ENCODE data around the gene SLC12A7. TPM values are rescaled to one million over a fixed set of nuclear protein-coding genes. Genes with fewer than 3 reads are reported as not detected.

SLC12A7 gene
- total RNA-seq, 1 experiment from 2014 or later: 28.1 TPM

- TF ChIP-seq, protein P1, sequence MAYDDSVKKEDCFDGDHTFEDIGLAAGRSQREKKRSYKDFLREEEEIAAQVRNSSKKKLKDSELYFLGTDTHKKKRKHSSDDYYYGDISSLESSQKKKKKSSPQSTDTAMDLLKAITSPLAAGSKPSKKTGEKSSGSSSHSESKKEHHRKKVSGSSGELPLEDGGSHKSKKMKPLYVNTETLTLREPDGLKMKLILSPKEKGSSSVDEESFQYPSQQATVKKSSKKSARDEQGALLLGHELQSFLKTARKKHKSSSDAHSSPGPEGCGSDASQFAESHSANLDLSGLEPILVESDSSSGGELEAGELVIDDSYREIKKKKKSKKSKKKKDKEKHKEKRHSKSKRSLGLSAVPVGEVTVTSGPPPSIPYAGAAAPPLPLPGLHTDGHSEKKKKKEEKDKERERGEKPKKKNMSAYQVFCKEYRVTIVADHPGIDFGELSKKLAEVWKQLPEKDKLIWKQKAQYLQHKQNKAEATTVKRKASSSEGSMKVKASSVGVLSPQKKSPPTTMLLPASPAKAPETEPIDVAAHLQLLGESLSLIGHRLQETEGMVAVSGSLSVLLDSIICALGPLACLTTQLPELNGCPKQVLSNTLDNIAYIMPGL (CRISPR knock-in tag; IDR thresholded peaks at IDR 0.05): no peak
Measured at GRCh38 chr5:1121891-1122290, 10.0 kb upstream of the SLC12A7 start (continued).

DNA sequence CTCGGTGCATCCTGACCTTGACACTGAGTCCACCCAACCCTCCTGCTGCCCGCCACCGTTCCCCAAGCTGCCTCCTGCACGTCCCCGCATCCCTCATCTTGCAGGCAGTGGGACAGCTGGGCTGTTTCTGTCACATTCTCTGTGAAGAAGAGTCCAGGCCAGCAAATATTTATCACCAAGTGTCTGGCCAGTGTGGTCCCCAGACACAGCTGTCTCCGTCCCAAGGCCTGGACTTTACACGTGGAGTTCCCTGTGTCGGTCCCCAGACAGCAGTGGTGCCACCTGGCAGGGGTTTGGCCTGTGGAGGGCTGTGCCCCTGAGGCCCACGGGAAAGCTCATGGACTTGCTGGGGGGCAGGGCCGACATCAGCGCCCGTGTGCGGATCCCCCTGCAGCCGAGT, 9.2 kb upstream of the SLC12A7 start:
- H3K27me3 Mint-ChIP-seq (ENCODE audit: low read depth): no peaks in the 10 kb centered on the region
- no peak for TF ChIP-seq ZBTB21 (CRISPR knock-in tag; IDR thresholded peaks at IDR 0.05; ENCODE audit: borderline replicate concordance)
- no peak for TF ChIP-seq NFYB (CRISPR knock-in tag; conservative IDR thresholded peaks at IDR 0.05; ENCODE audit: low read depth)
- no peak overlapping the region; the same call in 1 of the 2 replicates for H3K27ac Mint-ChIP-seq
- H3K4me1 Mint-ChIP-seq: peaks cover 8% of the 10 kb centered on the region
- H3K4me3 Mint-ChIP-seq: no peak overlapping the region
- H3K36me3 Mint-ChIP-seq: no peaks in the 10 kb centered on the region
- ChIA-PET POLR2A (no interaction called here), CTCF (interaction anchor here (1.1 kb wide), 1 partner anchor 21 kb away, joined by 3 read pairs; no protein-coding TSS in a partner anchor)
- DNase-seq (ENCODE audit: low spot score) (no peak), ATAC-seq (no peak)
- H3K9me3 Mint-ChIP-seq: peaks cover 4% of the 10 kb centered on the region

DNA sequence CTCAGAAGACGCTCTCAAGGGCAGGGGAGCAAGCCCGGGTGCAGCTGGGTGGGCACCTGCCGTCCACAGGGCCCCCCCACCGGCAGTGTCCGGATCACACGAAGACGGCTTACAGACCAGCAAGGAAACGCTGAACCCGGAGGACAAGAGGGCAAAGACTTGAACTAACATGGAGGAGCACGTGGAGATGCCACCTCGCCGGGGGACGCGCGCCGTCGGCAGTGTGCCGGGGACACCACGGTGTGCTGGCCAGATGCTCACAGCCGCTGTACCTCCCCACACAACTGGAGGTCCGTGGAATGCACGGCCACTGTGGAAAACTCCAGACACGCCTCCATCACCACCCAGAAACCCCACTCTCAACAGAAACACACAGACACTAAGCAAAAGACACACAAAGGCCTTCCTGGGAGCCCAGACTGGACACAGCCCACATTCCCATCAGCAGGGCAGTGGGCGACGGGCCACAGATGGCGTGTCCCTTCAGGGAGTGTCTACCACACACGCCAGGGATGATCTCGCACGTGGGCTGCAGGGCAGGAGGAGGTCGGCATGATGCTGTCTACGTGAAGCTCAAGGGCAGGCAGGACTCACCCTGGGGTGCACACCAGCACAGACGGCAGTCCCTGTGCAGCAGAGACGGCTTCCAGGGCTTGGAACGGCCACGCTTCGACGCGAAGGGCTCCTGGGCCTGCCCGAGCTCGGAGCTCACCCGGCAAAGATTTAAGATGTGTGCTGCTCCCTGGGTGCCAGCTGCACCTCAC, 8.6 kb upstream of the SLC12A7 start:
- Mint-ChIP-seq H3K36me3 (no peaks in the 10 kb centered on the region), H3K4me1 (peaks cover 8% of the 10 kb centered on the region), H3K9me3 (peaks cover 4% of the 10 kb centered on the region), H3K4me3 (no peak overlapping the region), H3K27ac (peak overlapping the region; percentile 13; the same call in 1 of the 2 replicates), H3K27me3 (ENCODE audit: low read depth) (no peaks in the 10 kb centered on the region)
- TF ChIP-seq ZNF317 (CRISPR knock-in tag; IDR thresholded peaks at IDR 0.05; ENCODE audit: borderline replicate concordance, low read depth): no peak
- TF ChIP-seq ZNF425 (CRISPR knock-in tag; conservative IDR thresholded peaks at IDR 0.05): no peak
- TF ChIP-seq FOXJ3 (CRISPR knock-in tag; IDR thresholded peaks at IDR 0.05; ENCODE audit: borderline replicate concordance): no peak
- TF ChIP-seq, protein P2, sequence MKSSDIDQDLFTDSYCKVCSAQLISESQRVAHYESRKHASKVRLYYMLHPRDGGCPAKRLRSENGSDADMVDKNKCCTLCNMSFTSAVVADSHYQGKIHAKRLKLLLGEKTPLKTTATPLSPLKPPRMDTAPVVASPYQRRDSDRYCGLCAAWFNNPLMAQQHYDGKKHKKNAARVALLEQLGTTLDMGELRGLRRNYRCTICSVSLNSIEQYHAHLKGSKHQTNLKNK (CRISPR knock-in tag; IDR thresholded peaks at IDR 0.05): no peak
- TF ChIP-seq E2F5 (CRISPR knock-in tag; IDR thresholded peaks at IDR 0.05): no peak
- no peak for TF ChIP-seq IRF1 (CRISPR knock-in tag; IDR thresholded peaks at IDR 0.05)
- no peak for TF ChIP-seq CBFB (CRISPR knock-in tag; IDR thresholded peaks at IDR 0.05; ENCODE audit: low read depth)
- no peak for TF ChIP-seq PRRX2 (CRISPR knock-in tag; IDR thresholded peaks at IDR 0.05)
- TF ChIP-seq TEAD4 (CRISPR knock-in tag; IDR thresholded peaks at IDR 0.05): no peak
- no peak for TF ChIP-seq SP1 (CRISPR knock-in tag; conservative IDR thresholded peaks at IDR 0.05)
- TF ChIP-seq, protein P3, sequence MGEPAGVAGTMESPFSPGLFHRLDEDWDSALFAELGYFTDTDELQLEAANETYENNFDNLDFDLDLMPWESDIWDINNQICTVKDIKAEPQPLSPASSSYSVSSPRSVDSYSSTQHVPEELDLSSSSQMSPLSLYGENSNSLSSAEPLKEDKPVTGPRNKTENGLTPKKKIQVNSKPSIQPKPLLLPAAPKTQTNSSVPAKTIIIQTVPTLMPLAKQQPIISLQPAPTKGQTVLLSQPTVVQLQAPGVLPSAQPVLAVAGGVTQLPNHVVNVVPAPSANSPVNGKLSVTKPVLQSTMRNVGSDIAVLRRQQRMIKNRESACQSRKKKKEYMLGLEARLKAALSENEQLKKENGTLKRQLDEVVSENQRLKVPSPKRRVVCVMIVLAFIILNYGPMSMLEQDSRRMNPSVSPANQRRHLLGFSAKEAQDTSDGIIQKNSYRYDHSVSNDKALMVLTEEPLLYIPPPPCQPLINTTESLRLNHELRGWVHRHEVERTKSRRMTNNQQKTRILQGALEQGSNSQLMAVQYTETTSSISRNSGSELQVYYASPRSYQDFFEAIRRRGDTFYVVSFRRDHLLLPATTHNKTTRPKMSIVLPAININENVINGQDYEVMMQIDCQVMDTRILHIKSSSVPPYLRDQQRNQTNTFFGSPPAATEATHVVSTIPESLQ (CRISPR knock-in tag; IDR thresholded peaks at IDR 0.05): no peak
- no peak for TF ChIP-seq CTCF (IDR thresholded peaks at IDR 0.05)
- no peak for TF ChIP-seq RORB (CRISPR knock-in tag; IDR thresholded peaks at IDR 0.05)
- TF ChIP-seq EMX1 (CRISPR knock-in tag; IDR thresholded peaks at IDR 0.05): no peak
- no peak for TF ChIP-seq ETV6 (CRISPR knock-in tag; IDR thresholded peaks at IDR 0.05)
- no peak for TF ChIP-seq SMAD4 (CRISPR knock-in tag; IDR thresholded peaks at IDR 0.05)
- no peak for TF ChIP-seq SOX15 (CRISPR knock-in tag; IDR thresholded peaks at IDR 0.05)
- no peak for TF ChIP-seq CREB1 (CRISPR knock-in tag; IDR thresholded peaks at IDR 0.05)
- no peak for TF ChIP-seq ZNF232 (CRISPR knock-in tag; IDR thresholded peaks at IDR 0.05)
- ChIA-PET CTCF (interaction anchor here (1.1 kb wide), 1 partner anchor 20 kb away, joined by 3 read pairs; no protein-coding TSS in a partner anchor), POLR2A (no interaction called here)
- DNase-seq (ENCODE audit: low spot score): no peak
- no peak for ATAC-seq
